Measurements from ENCODE around the gene CARD19. TPM values are rescaled to one million over a fixed set of nuclear protein-coding genes. Genes with fewer than 3 reads are reported as not detected.

Gene CARD19
- total RNA-seq, 4 donors from 2014 or later, result 23.7 to 71.4 (median 40.9) TPM

GRCh38 chr9:93095205-93096130 is 549 bp upstream of the CARD19 start:
- peak in 2 of 4 experiments; percentile 12 to 14 for TF ChIP-seq CTCF (IDR thresholded peaks at IDR 0.05)
- TF ChIP-seq POLR2A (IDR thresholded peaks at IDR 0.05), result peak; percentile 74 to 90
- DNase-seq, result peak; percentile 100
- H3K36me3 ChIP-seq, result no peaks in the 10 kb centered on the region
- peaks cover 6 to 25% of the 10 kb centered on the region in 2 donors for H3K4me1 ChIP-seq
- intact Hi-C loops (cut with DNase I; ENCODE audit: low total_unique reads), result no loop called here
- H3K27me3 ChIP-seq, result no peaks in the 10 kb centered on the region
- peak overlapping the region; percentile 98 for H3K27ac ChIP-seq
- peak overlapping the region; percentile 51 to 92 for H3K4me3 ChIP-seq
- H3K9me3 ChIP-seq, result peaks cover 0 to 5% of the 10 kb centered on the region in 2 donors

- H3K36me3 ChIP-seq, result no peaks in the 10 kb centered on the region
- H3K4me3 ChIP-seq, result peak overlapping the region; percentile 45 to 92
- H3K9me3 ChIP-seq, result no peaks in the 10 kb centered on the region
- peaks cover 6 to 25% of the 10 kb centered on the region in 2 donors for H3K4me1 ChIP-seq
- peak overlapping the region; percentile 81 to 99 for H3K27ac ChIP-seq
- intact Hi-C loops (cut with DNase I; ENCODE audit: low total_unique reads), result no loop called here
- H3K27me3 ChIP-seq, result no peaks in the 10 kb centered on the region
- TF ChIP-seq CTCF (IDR thresholded peaks at IDR 0.05) (no peak), POLR2A (IDR thresholded peaks at IDR 0.05) (no peak)
- DNase-seq, result peak in 1 of 2 donors; percentile 37
Observed at GRCh38 chr9:93096811-93097382, 880 bp downstream of the CARD19 start.

GRCh38 chr9:93097511-93098201 is 1.6 kb downstream of the CARD19 start:
- no peak for TF ChIP-seq CTCF (IDR thresholded peaks at IDR 0.05)
- TF ChIP-seq POLR2A (IDR thresholded peaks at IDR 0.05), result no peak
- DNase-seq, result peak in 1 of 2 donors; percentile 43
- Histone ChIP-seq H3K27ac (peak overlapping the region; percentile 81 to 99), H3K4me3 (peak overlapping the region in 1 of 2 donors; percentile 92), H3K4me1 (peaks cover 6 to 25% of the 10 kb centered on the region in 2 donors), H3K9me3 (no peaks in the 10 kb centered on the region), H3K36me3 (no peaks in the 10 kb centered on the region), H3K27me3 (no peaks in the 10 kb centered on the region)
- intact Hi-C loops (cut with DNase I; ENCODE audit: low total_unique reads), result no loop called here

- Histone ChIP-seq H3K4me3 (peak overlapping the region in 1 of 2 donors; percentile 6), H3K9me3 (no peaks in the 10 kb centered on the region), H3K27me3 (no peaks in the 10 kb centered on the region), H3K4me1 (peaks cover 6 to 25% of the 10 kb centered on the region in 2 donors), H3K27ac (peak overlapping the region; percentile 81 to 99), H3K36me3 (no peaks in the 10 kb centered on the region)
- intact Hi-C loops (cut with DNase I; ENCODE audit: low total_unique reads), result no loop called here
- peak; percentile 90 to 94 for DNase-seq
- TF ChIP-seq CTCF (IDR thresholded peaks at IDR 0.05), result no peak
- TF ChIP-seq POLR2A (IDR thresholded peaks at IDR 0.05), result peak in 1 of 2 donors; percentile 17
Observed at GRCh38 chr9:93098236-93098946, 2.4 kb downstream of the CARD19 start.
